Activated CD8-positive, alpha-beta memory T cell treated with anti-CD3 and anti-CD28 coated beads, Interleukin-2, amount 50 U/mL, for 4 hours (primary cell): ENCODE results near the gene CPXCR1.
"Not testable (repeated sequence)": the region's sequence is repeated elsewhere in the genome, so short reads cannot be mapped to it uniquely, and the experiment has no call there.

Experiments
- DNase-seq: peaks from one replicate; pipeline ENCODE4 v3.0.0-alpha.2; 2020

The CPXCR1 gene

DNA sequence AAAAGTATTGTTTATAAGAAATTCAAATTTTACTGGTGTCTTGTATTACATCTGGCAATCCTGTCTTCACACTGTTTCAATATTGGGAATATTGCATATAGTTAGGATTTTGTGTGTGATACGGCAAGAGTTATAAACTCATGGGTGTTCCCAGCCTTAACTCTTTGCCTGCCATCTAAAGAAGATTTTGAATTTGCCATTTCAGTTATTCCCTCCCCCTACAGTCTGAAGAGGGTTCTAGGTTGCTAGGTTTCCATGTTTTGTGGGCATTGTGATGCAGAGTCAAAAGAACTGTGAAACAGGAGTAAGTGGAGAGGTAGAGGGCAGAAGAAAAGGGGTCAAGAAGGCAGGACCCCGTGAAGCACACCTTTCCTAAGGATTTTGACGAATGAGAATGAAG, at the start of gene CPXCR1:
Gene CPXCR1, plus strand, starts transcription at position 301 of the 400 bp plus-strand sequence. CDS start 6,190 bp downstream, outside the sequence.
- no peak for DNase-seq

DNA sequence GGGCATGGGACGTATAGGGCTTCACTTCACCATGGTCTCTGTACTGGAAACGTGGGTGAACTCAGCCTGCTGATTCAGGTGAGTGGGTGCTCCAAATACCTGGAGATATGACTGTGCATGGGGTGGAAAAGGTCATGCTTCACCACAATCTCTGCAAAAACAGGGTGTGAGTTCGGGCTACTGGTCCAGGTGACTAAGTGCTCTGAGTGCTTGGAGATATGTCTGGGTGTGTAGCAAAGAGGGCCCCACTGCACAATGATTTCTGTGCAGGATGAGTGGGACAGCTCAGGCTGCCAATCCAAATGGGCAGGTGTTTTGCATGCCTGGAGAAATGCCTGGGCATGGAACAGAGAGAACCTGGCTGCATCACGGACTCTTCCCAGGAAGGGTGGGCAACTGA, 11.2 kb upstream of the CPXCR1 start:
- no peak for DNase-seq

DNA sequence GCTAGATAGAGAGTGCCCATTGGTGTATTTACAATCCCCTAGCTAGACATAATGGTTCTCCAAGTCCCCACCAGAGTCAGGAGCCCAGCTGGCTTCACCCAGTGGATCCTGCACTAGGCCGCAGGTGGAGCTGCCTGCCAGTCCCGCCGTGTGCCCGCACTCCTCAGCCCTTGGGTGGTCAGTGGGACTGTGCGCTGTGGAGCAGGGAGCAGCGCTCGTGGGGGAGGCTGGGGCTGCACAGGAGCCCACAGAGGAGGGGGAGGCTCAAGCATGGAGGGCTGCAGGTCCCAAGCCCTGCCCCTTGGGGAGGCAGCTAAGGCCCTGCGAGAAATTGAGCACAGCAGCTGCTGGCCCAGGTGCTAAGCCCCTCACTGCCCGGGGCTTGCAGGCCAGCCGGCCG, 810 bp upstream of the CPXCR1 start:
- not testable (repeated sequence) for DNase-seq

DNA sequence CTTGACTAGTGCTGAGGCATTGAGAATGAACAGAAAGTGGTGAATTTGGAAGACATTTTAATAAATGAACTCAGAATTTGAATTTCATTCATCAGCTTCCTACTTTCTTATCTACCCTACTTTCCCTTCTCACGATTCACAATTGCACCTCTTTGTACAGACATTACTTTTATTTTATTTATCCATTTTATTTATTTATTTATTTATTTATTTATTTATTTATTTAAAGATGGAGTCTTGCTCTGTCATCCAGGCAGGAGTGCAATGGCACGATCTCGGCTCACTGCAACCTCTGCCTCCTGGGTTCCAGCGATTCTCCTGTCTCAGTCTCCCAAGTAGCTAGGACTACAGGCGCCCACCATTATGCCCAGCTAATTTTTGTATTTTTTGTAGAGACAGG, 5.3 kb downstream of the CPXCR1 start:
- not testable (repeated sequence) for DNase-seq

DNA sequence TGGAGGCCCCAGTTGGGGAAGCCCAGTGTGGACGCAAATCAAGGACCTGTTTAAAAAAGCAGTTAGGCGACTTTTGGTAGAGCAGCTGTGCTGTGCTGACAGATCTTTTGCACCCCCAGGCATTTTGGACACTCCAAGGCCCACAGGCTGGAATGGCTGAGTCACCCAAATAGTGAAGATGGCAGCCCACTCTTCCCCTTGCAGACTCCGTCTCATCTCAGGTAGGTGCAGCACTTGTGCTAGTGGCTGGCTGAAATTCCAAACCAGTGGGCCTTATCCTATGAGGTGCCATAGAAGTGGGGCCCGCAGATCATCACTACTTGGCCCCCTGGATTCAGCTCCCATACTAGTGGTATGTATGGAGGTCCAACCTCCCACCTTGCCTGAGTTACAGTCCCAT, 42.8 kb downstream of the CPXCR1 start:
- no peak for DNase-seq
